GM21515 (cell line): ENCODE results near the gene CRTC1.

Source experiments
- ATAC-seq: cut with Tn5 transposase; IDR thresholded peaks from one replicate; pipeline ENCODE4 v1.9.1; 2021; ENCODE audit not compliant: unreplicated experiment

CRTC1 gene

GRCh38 chr19:18743784-18744418 lies 60.4 kb downstream of the CRTC1 start:
- no peak for ATAC-seq

DNA sequence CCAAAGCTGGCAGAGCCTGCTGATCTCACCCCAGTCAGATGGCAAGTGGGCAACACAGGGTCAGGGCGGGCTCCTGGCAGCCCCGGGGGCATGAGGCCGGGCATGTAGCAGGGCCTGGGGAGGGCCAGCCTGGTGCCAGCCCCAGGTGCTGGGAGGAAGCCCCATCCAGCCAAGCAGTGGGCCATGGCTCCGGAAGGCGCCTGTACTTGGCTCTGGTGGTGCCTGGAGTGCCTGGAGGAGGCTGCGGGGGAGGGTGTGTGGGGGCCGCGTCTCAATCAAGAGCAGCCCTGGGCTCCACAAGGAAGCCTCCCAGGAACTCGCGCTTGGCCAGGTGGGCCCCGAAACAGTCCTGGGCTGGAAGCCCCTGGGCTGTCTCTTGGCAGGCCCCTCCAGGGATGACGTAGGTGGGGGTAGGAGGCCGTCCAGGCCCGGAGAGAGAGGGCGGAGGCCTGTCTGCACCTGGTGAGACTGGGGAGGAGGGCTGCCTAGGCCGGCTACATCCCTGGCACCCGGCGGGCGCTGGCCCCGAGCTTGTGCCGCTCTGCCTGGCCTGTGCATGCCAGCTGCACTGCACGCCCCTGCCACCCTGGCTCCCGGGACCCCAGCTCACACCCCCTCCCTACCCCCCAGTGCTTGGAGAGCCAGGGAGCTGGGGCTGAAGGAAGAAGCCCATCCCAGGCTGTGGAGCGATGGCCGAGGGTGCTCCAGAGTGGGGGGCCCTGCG lies 61.7 kb downstream of the CRTC1 start:
- no peak for ATAC-seq

DNA sequence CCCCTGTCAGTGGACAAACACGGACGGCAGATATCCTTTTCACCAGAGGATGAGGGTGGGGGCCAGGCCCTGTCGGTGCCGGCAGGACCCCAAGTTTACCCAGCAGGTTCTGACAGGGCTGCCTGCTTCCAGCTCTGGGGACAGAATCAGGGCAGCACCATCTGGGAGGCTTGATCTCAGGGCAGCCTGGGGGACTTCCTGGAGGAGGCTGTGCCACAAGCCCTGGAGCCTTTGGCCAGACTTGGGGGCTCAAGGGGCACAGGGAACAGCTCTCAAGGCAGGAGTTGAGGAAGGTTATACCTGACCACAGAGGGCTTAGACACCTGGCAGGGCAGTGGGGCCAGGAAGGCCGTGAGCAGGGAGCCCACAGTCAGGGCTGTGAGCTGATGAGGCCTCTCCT lies 62.5 kb downstream of the CRTC1 start:
- no peak for ATAC-seq

DNA sequence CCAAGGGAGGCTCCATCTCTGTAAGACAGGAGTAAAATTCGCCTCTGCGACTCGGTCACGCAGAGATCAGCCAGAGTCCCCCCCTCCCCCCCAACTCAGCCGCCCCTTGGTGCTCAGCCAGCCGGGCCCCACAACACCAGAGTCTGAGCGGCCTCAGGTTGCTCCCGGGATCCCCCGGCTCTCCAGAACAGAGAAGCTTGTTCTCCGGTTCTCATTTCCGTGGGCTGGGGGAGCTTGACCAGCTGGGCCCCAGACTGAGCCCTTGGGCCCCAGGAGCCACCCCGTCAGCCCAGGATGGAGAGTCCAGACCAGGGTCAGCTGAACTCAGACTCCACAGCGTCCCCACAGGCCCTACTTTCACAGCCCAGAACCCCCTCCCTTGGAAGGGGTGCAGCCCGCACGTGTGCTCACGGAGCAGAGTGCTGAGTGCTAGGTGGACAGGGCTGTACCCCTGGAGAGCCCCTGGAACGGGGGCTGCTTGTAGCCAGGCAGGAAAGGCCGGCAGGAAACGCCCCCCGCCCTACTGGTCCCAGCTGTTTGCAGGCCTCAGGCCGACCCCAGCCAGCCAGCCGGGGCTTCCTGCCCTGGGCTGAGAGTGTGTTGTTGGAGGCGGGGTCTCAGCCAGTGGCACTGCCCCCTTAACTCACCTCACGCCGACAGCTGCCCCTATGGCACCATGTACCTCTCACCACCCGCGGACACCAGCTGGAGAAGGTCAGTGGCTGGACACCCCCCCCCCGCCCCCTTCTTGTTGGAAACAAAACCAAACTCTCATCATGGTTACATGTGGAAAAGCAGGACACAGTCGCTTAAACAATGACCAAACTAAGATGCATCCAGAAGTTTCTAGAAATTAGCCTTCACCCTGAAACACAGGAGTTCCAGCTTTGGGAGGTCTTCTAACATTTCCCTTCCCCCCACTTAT lies 63.2 kb downstream of the CRTC1 start:
- no peak for ATAC-seq

GRCh38 chr19:18749362-18750231 lies 66.1 kb downstream of the CRTC1 start:
- no peak for ATAC-seq

DNA sequence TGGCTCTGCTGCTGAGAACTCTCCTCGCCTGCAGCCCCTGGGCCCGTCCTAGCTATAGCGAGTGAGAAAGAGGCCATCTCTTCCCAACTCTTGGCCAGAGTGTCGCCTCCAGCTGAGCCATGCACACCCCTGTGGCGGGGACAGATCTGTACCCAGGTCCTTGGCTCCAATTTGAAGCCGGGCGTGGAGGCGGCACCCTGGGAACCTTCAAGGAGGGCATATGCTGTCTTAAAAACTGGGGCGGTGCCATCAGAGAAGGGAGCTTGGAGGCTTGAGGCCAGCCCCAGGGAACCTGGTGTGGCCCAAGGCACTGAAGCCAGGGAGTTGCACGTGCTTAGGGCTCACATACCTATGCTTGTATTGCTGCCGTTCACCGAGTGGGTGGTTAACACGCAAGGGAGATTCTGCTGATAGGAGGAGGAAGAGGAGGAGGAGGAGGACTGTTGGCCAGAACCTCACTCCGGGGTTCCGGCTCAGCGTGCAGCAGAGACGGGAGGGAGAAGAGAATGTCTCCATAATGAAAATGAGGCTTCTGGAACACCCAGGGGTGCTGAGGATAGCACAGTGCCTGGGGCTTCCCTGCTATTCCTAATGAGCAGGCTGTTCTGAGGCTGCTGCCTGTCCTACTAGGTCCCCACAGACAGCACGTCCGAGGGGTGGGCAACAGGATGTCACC lies 67.0 kb downstream of the CRTC1 start:
- no peak for ATAC-seq

GRCh38 chr19:18751571-18751970 lies 68.1 kb downstream of the CRTC1 start:
- no peak for ATAC-seq

GRCh38 chr19:18754501-18754900 lies 71.0 kb downstream of the CRTC1 start:
- ATAC-seq: no peak

GRCh38 chr19:18756896-18757295 lies 73.4 kb downstream of the CRTC1 start:
- ATAC-seq: no peak

DNA sequence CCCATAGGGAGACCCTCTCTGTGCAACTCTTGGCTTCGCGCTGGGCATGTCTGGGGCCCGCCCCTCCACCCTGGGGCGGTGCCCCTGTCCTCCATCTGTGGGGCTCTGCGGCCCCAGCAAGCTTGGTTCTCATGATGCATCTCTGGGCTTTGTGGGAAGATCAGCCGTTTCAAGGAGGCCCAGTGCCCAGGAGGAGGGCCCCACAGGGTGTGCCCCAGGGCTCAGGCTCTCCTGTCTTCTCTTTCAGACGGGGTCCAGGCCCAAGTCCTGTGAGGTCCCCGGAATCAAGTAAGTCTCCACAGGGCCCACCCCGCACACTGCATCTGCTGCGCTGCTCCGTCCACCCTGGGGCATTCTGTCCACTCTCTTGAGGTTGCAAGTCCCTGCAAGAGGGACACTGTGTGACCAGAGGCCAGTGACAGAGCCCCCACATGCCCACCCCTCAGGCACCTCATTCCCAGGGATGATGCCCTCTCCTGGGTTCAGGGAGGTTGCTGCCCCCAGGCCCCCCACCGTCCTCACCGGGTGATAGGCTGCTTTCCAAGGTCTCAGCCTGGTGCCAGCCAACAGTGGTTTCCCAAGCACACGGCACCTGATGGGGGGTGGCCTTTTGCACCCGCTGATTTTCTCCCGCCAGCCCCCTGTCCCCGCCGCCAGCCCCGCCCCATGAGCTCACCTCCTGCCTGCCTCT lies 76.0 kb downstream of the CRTC1 start:
- no peak for ATAC-seq

GRCh38 chr19:18759995-18760426 lies 76.5 kb downstream of the CRTC1 start:
- ATAC-seq: no peak

GRCh38 chr19:18760440-18761383 lies 77.2 kb downstream of the CRTC1 start:
- no peak for ATAC-seq

GRCh38 chr19:18761531-18762110 lies 78.1 kb downstream of the CRTC1 start:
- ATAC-seq: no peak

DNA sequence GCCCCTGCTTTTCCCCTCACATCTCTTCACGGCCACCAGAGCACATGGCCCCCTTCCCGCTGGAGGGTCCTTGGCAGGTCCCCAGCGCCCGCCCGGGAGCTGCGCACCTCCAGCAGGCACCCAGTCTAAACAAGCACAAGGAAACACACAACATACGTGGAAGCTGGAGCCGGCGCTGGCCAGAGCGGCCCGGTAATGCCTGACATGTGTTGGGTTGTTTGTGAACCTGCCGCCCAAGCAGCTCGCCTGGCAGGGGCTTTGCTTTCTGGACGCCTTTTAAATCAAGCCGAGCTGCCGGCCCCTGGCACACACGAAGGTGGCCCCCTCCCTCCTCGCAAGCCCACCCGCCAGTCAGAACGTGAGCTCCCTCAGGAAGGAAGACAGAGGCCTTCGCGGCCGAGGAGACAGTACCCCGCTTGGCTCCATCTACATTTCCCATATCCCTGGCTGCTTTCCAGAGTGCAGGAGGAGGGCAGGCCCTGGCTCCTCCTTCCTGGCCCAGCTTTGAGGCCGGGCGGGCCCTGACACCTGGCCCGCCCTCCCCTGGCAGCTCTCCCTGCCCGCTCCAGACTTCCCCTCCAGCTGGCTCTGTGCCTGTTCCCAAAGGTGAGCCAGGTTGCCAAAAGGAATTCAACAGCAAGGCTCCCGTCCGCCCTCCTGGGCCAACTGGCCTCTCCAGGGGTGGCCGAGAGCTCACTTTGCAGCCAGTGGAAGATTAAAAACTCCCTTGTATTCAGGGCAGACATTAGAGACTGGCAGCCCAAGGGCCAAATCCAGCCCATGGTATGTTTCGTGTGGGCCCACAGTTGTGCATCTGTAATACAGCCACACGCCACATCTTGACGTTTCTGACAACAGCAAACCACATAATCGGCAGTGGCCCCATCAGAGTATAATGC lies 78.9 kb downstream of the CRTC1 start:
- no peak for ATAC-seq

DNA sequence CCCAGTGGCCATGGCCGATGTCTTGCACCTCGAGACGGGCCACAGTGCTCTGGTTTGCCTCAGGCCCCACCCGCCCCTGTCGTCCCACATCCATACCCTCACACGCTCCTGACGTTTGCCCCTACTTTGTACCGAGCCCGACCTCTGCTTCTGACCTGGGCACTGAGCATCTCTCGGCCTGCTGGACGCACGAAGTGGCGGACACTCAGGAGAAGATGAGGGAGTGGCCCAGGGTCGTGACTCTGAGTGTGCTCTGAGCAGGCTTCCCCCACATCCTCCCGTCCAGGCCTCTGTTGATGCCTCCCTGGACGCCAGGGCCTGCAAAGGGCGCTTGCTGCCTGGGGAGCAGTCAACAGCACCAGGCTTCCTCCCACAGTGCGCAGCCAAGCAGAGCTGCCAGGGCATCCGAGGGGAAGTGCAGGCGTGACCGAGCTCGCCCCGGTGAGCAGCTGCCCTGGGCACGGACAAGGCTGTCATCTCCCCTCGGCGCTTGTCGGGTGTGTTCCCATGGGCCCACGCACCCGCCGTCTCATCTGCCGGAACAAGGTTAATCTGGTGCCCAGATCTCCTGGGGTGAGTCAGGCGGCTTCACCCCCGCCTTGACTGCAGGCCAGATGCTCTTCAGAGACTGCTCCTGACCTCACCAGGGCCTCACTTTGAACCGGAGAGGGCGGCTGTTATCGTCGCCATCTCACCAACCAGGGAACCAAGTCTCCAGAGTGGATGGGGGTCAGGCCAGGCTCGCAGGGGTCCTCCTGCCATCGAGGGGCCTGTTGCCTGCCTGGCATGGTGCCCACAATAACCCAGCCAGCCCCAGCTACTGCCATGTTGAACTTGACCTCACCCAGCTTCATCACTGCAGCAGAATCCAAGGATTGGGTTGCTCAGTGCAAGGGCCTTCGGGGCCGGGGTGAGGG lies 80.5 kb downstream of the CRTC1 start:
- no peak for ATAC-seq

DNA sequence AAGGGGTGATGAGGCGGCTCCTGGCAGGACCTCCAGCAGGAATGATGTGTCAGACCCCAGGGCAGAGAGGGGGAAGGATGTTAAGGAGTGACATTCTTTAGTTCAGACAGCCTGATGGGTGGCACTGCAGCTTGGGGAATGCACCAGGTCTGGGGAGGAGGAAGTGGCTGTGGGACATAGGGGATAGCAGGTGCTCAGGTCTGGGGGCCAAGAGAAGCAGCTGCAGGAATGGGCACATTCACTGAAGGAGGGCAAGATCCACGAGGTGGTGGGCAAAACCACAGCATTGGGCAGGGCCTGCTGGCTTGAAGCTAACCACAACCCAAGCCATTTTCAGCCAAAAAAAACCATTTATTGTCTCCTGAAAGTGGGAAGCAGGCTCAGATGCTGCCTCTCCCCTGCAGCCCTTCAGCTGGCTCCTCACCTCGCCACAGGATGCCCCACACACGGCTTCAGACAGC lies 81.1 kb downstream of the CRTC1 start:
- no peak for ATAC-seq
